Bone marrow (tissue), 2 donors: Measurements from ENCODE around the gene MIA.
"Not testable (repeated sequence)": the region's sequence is repeated elsewhere in the genome, so short reads cannot be mapped to it uniquely, and the experiment has no call there.

Source experiments
- DNase-seq, 2 donors: peaks; one replicate each; lab custom pipeline; 2025; lab: John Stamatoyannopoulos, UW

MIA gene

GRCh38 chr19:40822704-40823553, 47.6 kb downstream of the MIA start:
- DNase-seq, result not testable (repeated sequence)

- not testable (repeated sequence) for DNase-seq
These were observed 49.6 kb downstream of the MIA start for GRCh38 chr19:40824916-40825315.

DNA sequence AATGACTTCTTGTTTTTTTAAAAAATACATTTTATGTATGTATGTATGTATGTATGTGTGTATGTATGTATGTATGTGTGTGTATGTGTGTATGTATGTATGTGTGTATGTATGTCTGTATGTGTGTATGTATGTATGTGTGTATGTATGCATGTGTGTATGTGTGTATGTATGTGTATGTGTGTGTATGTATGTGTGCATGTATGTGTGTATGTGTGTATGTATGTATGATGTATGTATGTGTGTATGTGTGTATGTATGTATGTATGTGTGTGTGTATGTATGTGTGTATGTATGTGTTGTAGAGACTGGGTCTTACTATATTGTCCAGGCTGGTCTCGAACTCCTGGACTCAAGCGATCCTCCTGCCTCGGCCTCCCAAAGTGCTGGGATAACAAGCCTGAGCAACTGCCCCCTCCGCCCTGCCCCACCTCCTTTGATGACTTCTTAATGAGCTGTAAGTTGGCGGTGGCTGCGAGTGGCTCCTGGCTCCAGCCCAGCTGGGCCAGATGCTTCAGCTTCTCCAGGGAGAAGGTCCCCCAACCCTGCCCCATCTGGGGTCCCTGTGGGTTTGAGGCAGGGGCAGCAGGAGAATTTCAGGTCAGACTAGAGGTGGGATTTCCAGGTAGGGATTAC, 50.3 kb downstream of the MIA start:
- DNase-seq, result not testable (repeated sequence)

- not testable (repeated sequence) for DNase-seq
These were observed 51.0 kb downstream of the MIA start for GRCh38 chr19:40826312-40826698.

DNA sequence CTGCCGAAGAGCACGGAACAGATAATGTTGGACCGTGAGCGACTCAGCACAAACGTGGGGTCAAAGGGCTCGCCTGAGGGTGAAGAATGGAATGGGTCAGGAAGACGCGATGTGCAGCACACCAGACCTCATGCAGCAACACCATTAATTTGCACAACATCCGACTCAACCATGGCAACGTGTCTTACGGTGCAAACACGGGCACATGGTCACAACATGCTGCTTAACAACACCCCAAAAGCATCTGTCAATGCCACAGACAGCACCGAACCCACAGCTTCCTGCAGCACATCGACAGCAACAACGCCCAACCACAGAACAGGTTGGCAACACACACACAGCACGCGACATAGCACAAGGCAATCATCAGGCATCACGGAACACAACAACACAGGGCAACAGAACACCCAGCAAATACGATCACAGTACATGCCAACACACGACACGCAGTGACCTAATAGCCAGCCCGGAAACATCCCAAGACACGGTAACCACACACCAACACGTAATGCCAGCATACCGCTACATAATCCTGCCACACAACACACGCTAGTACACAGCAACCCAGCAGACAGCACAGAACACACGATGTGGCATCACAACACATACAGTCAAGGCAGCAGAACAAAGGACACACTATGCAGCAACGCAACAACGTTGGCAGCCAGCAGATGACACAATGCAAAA, 51.5 kb downstream of the MIA start:
- not testable (repeated sequence) for DNase-seq
